ENCODE data around the gene ANO3.

The ANO3 gene

DNA sequence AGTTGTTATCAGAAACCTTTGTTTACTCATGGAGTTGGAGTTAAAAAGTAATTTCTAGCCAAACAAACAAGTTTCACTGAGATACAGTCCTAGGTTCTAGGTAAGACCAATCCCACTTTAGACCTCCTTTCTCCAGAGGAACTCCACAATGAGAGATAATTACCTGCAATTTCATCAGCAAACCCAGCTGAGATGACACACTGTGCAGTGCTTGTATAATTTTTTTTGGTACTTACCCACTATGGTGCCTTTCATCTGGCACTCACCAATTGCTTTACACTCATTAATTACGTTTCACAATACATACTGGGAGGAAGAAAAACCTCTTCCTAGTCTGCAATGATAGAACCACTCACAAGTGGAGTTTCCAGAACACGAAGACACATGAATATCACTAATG lies 242.0 kb downstream of the ANO3 start:
- no peak overlapping the region for H3K4me3 ChIP-seq (ENCODE audit: low read depth, low read length)
- DNase-seq (ENCODE audit: low read depth), result no peak
- TF ChIP-seq, protein P1, sequence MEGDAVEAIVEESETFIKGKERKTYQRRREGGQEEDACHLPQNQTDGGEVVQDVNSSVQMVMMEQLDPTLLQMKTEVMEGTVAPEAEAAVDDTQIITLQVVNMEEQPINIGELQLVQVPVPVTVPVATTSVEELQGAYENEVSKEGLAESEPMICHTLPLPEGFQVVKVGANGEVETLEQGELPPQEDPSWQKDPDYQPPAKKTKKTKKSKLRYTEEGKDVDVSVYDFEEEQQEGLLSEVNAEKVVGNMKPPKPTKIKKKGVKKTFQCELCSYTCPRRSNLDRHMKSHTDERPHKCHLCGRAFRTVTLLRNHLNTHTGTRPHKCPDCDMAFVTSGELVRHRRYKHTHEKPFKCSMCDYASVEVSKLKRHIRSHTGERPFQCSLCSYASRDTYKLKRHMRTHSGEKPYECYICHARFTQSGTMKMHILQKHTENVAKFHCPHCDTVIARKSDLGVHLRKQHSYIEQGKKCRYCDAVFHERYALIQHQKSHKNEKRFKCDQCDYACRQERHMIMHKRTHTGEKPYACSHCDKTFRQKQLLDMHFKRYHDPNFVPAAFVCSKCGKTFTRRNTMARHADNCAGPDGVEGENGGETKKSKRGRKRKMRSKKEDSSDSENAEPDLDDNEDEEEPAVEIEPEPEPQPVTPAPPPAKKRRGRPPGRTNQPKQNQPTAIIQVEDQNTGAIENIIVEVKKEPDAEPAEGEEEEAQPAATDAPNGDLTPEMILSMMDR (IDR thresholded peaks at IDR 0.05; ENCODE audit: control insufficient read depth, extremely low read depth, insufficient read depth), result no peak

DNA sequence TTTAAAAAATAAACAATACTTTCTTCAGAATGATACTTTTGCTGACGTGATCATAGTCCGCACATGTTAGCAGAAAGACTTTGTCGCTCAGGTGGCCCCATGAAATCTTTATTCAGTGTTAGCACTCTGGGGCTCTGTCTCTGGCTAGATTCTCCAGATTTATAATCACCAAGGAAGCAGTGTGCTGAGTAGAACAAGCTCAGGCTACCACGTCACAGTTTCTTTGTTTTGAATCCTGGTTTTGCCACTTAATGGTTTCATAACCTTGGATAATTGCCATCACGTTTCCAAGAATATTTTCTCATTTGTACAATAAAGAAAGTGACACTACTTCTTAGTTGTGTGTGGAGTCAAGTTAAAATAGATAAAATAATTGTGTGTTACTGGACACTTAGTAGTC lies 244.0 kb downstream of the ANO3 start:
- DNase-seq (ENCODE audit: low read depth), result no peak
- no peak overlapping the region for H3K4me3 ChIP-seq (ENCODE audit: low read depth, low read length)
- TF ChIP-seq, protein P1 (IDR thresholded peaks at IDR 0.05; ENCODE audit: control insufficient read depth, extremely low read depth, insufficient read depth), result no peak

DNA sequence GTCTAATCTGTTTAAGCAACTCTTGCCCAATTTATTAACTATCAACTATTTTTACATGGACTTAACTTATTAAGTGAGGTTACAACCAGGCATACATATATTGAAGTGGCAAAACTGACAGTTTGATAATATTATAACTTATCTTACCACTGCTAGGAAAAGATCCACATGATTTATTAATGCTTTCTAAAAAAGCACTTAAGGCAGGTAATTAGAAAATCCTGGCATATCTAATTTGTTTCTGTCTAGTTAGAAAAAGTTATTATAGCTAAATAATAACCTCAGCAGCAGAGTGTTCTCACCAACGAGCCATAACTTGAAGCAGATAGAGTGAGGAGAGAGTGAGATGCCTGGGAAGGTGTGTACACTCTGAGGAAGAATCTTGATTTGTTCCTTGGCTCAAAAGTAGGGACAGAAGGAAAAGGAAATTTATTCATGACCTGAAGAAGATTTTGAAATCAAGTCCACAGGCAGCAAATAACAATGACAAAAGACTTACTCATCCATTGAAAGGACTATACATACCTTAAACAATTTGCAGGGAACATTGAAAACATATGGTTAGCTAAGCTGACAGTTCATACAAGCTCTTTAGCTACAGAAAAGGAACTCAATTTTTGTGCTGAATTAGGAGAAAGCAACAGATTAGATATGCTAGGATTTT lies 247.2 kb downstream of the ANO3 start:
- no peak for DNase-seq (ENCODE audit: low read depth)
- TF ChIP-seq, protein P1 (IDR thresholded peaks at IDR 0.05; ENCODE audit: control insufficient read depth, extremely low read depth, insufficient read depth), result no peak
- no peak overlapping the region for H3K4me3 ChIP-seq (ENCODE audit: low read depth, low read length)

DNA sequence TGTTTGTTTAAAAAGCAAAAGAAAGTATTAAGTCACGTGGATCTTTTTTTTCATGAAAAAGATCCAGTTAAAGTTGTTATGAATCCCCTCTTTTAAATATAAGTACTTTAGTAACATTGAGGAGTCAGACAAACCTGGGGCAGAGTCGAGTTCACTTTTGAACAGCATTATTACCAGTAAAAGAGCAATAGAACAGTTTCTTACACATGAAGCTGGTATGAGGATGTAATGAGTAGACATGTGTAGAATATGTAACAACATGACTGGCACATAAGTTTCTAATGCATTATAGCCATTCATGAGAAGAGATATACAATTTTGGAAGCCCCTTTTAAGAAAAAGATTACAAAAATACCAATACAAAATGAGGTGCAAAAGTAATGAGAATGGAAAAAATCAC lies 247.8 kb downstream of the ANO3 start:
- DNase-seq (ENCODE audit: low read depth), result no peak
- TF ChIP-seq, protein P1 (IDR thresholded peaks at IDR 0.05; ENCODE audit: control insufficient read depth, extremely low read depth, insufficient read depth), result no peak
- H3K4me3 ChIP-seq (ENCODE audit: low read depth, low read length), result no peak overlapping the region

DNA sequence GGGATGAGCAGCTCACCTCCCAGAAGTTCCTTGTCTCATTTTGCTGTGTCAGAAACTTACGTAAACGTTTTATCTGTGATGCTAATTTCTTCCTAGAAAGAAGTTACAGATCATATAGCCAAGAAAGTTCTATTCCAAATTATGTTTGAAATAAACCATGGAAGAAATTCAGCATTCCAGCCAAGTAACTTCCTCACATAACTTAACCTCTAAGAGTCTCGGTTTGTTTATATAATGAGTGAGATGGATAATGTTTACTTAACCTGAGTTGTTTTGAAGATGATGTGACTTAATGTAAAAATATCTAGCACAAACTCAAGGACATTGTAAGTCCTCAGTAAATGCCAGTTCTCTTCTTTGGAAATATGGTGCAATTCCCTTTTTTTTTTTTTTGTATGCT lies 249.0 kb downstream of the ANO3 start:
- no peak for DNase-seq (ENCODE audit: low read depth)
- no peak overlapping the region for H3K4me3 ChIP-seq (ENCODE audit: low read depth, low read length)
- TF ChIP-seq, protein P1 (IDR thresholded peaks at IDR 0.05; ENCODE audit: control insufficient read depth, extremely low read depth, insufficient read depth), result no peak

DNA sequence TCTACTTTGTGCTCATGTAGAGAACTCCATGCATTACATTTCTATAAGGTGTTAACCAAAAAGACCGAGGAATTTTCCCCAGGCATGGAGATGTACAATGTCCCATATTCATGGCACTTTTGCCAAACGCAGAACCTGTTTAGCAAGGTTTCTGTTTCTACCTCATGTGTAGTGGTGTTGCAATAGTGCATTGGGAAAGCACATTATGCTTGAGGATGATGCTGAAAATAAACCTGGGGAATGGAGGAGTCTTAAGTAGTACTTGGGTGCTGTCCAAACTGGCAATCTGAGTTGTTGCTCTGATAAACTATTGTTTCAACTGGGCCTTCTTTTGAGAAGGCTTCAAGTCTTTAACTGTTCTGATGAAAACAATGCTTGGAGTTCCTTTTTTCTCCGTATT lies 251.6 kb downstream of the ANO3 start:
- DNase-seq (ENCODE audit: low read depth), result peak; percentile 79
- no peak overlapping the region for H3K4me3 ChIP-seq (ENCODE audit: low read depth, low read length)
- TF ChIP-seq, protein P1 (IDR thresholded peaks at IDR 0.05; ENCODE audit: control insufficient read depth, extremely low read depth, insufficient read depth), result no peak

DNA sequence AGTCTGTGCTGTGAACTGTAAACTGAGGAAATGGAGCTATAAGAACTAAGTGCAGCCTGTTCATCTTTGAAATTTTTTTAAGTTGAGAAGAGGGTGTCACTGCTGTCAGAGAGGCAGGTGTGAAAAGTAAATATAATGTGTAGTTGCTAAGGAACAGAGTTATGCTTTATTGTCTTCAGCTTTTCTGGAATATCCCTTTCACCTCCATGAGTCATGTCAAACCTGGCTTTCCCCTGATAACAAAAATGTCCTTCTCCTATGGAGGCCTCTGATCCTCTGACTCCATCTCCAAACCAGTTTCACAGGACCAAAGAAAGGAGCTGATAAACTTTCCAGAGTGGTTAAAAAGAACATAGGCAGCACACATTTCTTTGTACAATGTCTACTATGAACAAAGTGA lies 252.9 kb downstream of the ANO3 start:
- TF ChIP-seq, protein P1 (IDR thresholded peaks at IDR 0.05; ENCODE audit: control insufficient read depth, extremely low read depth, insufficient read depth), result no peak
- no peak overlapping the region for H3K4me3 ChIP-seq (ENCODE audit: low read depth, low read length)
- no peak for DNase-seq (ENCODE audit: low read depth)
